H1 (cell line): ENCODE data around the gene BEST1.

Experiments
- ASH2L ChIP-seq: fragments of 200-600, 300-600 bp; sonication (generic); IDR thresholded peaks from one replicate; pipeline ENCODE4 v1.7.1; 2017; ENCODE audit warnings: low read length
- EZH2 ChIP-seq: fragments of 200-600 bp; sonication (generic); IDR thresholded peaks from 2 replicates; pipeline ENCODE4 v1.7.1; 2012; ENCODE audit warnings: low read depth, mild to moderate bottlenecking, moderate library complexity, low read length, inconsistent platforms; ENCODE audit not compliant: severe bottlenecking
- GABPA ChIP-seq: IDR thresholded peaks from 2 replicates; pipeline ENCODE4 v1.6.1; 2011; ENCODE audit warnings: mild to moderate bottlenecking, low read length, moderate library complexity, borderline replicate concordance; ENCODE audit not compliant: insufficient read depth
- JUND ChIP-seq: IDR thresholded peaks from 2 replicates; pipeline ENCODE4 v1.6.1; 2011; ENCODE audit warnings: mild to moderate bottlenecking, improper control_type of control experiment, low read length
- NRF1 ChIP-seq: IDR thresholded peaks from 2 replicates; pipeline ENCODE4 v1.6.1; 2011; ENCODE audit warnings: mild to moderate bottlenecking, low read depth, low read length, improper control_type of control experiment
- POLR2A ChIP-seq, 2 experiments: IDR thresholded peaks; 1 replicate in 1 of 2; 2 replicates in 1 of 2; pipeline ENCODE4 v1.6.1; 2011; ENCODE audit warnings: low read depth in 2 of 2, low read length in 2 of 2, mild to moderate bottlenecking in 2 of 2; ENCODE audit errors: control extremely low read depth in 1 of 2
- POLR2AphosphoS5 ChIP-seq: IDR thresholded peaks from 2 replicates; pipeline ENCODE4 v1.6.1; 2011; ENCODE audit warnings: low read depth, low read length
- RAD21 ChIP-seq, 2 experiments: IDR thresholded peaks in 1 of 2; conservative IDR thresholded peaks in 1 of 2; 2 replicates each; pipeline ENCODE4 v1.6.1; 2011; ENCODE audit warnings: low read depth in 2 of 2, low read length in 2 of 2, improper control_type of control experiment in 1 of 2, inconsistent platforms in 1 of 2, mild to moderate bottlenecking in 1 of 2, moderate library complexity in 1 of 2
- SIN3A ChIP-seq, 2 experiments: IDR thresholded peaks in 1 of 2; conservative IDR thresholded peaks in 1 of 2; 2 replicates each; pipeline ENCODE4 v1.6.1; 2011 to 2012; ENCODE audit warnings: low read length in 2 of 2, improper control_type of control experiment in 1 of 2, low read depth in 1 of 2, mild to moderate bottlenecking in 1 of 2
- TCF12 ChIP-seq: IDR thresholded peaks from 2 replicates; pipeline ENCODE4 v1.6.1; 2011; ENCODE audit warnings: low read depth, mild to moderate bottlenecking, low read length
- TEAD4 ChIP-seq: IDR thresholded peaks from 2 replicates; pipeline ENCODE4 v1.6.1; 2012; ENCODE audit warnings: low read depth, low read length, inconsistent platforms, mixed read lengths
- TF ChIP-seq, protein P1 (sequence below), 3 experiments: IDR thresholded peaks; 1 replicate in 2 of 3; 2 replicates in 1 of 3; pipeline versions ENCODE4 v1.5.1 to v1.6.1; 2011; ENCODE audit warnings: low read length in 3 of 3, mild to moderate bottlenecking in 3 of 3, inconsistent platforms in 2 of 3, low read depth in 1 of 3, moderate library complexity in 1 of 3; ENCODE audit not compliant: insufficient read depth in 1 of 3; ENCODE audit errors: control extremely low read depth in 1 of 3
- TF ChIP-seq, protein P2 (sequence below): IDR thresholded peaks from 2 replicates; pipeline ENCODE4 v1.6.1; 2012; ENCODE audit warnings: low read length, inconsistent platforms
- TF ChIP-seq, protein P3 (sequence below): IDR thresholded peaks from 2 replicates; pipeline ENCODE4 v1.6.1; 2012; ENCODE audit warnings: inconsistent platforms

DNA sequence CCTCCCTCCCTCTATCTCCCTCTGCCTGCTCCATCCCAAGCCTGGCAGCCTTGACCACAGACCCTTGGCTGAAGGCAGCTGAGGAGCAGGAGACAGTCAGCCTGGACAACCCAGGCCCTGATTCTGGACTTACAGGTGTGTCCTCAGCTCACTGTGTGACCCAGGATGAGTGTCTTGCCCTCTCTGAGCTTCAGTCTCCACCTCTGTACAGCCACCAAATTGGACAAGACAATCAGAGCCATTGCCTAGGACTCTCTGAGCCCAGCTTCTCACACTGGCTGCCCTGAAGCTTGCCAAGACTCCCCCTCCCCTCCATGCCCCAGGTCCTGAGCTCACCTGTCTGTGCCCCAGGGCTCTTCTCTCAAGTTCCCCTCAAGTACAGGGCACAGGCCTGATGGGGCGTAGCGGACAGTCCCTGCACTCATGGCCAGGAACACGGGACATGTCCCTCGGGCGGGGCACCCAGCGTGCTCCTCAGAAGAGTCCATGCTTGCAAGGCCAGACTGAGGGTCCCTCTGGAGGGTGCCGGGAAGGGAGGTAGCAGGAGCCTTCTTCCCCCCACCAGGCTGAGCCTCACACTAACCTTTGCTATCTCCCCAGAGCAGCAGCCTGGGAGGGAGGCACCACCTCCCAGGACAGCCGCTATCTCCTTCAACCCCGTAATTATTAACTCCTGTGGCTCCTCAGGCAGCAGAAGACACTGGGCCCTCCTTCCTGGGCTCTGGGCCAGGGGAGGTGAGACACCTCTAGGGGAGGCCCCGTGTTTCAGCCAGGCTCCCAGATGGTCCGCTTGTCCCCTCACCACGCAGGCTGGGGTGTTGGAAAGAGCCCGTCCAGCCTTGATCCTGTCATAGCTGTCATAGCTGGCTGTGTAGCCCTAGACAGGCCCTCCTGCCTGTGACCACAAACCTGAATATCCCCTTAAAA, 30.2 kb upstream of the BEST1 start:
- TF ChIP-seq, protein P1, sequence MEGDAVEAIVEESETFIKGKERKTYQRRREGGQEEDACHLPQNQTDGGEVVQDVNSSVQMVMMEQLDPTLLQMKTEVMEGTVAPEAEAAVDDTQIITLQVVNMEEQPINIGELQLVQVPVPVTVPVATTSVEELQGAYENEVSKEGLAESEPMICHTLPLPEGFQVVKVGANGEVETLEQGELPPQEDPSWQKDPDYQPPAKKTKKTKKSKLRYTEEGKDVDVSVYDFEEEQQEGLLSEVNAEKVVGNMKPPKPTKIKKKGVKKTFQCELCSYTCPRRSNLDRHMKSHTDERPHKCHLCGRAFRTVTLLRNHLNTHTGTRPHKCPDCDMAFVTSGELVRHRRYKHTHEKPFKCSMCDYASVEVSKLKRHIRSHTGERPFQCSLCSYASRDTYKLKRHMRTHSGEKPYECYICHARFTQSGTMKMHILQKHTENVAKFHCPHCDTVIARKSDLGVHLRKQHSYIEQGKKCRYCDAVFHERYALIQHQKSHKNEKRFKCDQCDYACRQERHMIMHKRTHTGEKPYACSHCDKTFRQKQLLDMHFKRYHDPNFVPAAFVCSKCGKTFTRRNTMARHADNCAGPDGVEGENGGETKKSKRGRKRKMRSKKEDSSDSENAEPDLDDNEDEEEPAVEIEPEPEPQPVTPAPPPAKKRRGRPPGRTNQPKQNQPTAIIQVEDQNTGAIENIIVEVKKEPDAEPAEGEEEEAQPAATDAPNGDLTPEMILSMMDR (IDR thresholded peaks at IDR 0.05; ENCODE audit: control extremely low read depth in 1 of 3, insufficient read depth in 1 of 3, low read depth in 1 of 3, low read length in 3 of 3) = no peak
- TF ChIP-seq NRF1 (no peak), POLR2A (IDR thresholded peaks at IDR 0.05; ENCODE audit: control extremely low read depth in 1 of 2, low read depth in 2 of 2, low read length in 2 of 2) (no peak), POLR2AphosphoS5 (no peak), RAD21 (IDR thresholded peaks at IDR 0.05 in 1 of 2, conservative IDR thresholded peaks at IDR 0.05 in 1 of 2; ENCODE audit: low read depth in 2 of 2, low read length in 2 of 2) (no peak), TEAD4 (no peak), EZH2 (no peak), ASH2L (no peak), TCF12 (no peak), GABPA (no peak), JUND (no peak), SIN3A (conservative IDR thresholded peaks at IDR 0.05 in 1 of 2, IDR thresholded peaks at IDR 0.05 in 1 of 2; ENCODE audit: low read depth in 1 of 2, low read length in 2 of 2) (no peak)
- TF ChIP-seq, protein P2, sequence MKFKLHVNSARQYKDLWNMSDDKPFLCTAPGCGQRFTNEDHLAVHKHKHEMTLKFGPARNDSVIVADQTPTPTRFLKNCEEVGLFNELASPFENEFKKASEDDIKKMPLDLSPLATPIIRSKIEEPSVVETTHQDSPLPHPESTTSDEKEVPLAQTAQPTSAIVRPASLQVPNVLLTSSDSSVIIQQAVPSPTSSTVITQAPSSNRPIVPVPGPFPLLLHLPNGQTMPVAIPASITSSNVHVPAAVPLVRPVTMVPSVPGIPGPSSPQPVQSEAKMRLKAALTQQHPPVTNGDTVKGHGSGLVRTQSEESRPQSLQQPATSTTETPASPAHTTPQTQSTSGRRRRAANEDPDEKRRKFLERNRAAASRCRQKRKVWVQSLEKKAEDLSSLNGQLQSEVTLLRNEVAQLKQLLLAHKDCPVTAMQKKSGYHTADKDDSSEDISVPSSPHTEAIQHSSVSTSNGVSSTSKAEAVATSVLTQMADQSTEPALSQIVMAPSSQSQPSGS = no peak
- TF ChIP-seq, protein P3, sequence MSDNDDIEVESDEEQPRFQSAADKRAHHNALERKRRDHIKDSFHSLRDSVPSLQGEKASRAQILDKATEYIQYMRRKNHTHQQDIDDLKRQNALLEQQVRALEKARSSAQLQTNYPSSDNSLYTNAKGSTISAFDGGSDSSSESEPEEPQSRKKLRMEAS = no peak
